Mesothelial cell of epicardium (in vitro differentiated cells): ENCODE data around the gene PRPF18. TPM values are rescaled to one million over a fixed set of nuclear protein-coding genes. Genes with fewer than 3 reads are reported as not detected.

Experiments
- DNase-seq, 2 experiments: peaks; one replicate each; pipeline ENCODE4 v3.0.0; 2021; ENCODE audit warnings: low spot score in 2 of 2; ENCODE audit not compliant: unreplicated experiment in 2 of 2
- H3K27ac Mint-ChIP-seq: 2 replicates; pipeline ENCODE4 v1.8.0; 2021; ENCODE audit warnings: mixed read lengths
- H3K27me3 Mint-ChIP-seq: 2 replicates; pipeline ENCODE4 v1.8.0; 2021; ENCODE audit warnings: low read depth, mixed read lengths
- H3K36me3 Mint-ChIP-seq: 2 replicates; pipeline ENCODE4 v1.8.0; 2021; ENCODE audit warnings: mixed read lengths
- H3K4me1 Mint-ChIP-seq: 2 replicates; pipeline ENCODE4 v1.8.0; 2021; ENCODE audit warnings: mixed read lengths
- H3K4me3 Mint-ChIP-seq: 2 replicates; pipeline ENCODE4 v1.8.0; 2021; ENCODE audit warnings: mild to moderate bottlenecking, moderate library complexity, mixed read lengths
- H3K9me3 Mint-ChIP-seq: 2 replicates; pipeline ENCODE4 v1.8.0; 2021; ENCODE audit warnings: mixed read lengths
- total RNA-seq: library from RNA; stranded (reverse); gene quantifications from 3 replicates; pipeline ENCODE4 v1.2.1, GENCODE V29; 2021
- TF ChIP-seq, protein P1 (sequence below): fragments of 200-600 bp; sonication (generic); IDR thresholded peaks from one replicate; pipeline ENCODE4 v1.5.0; 2021; ENCODE audit warnings: antibody characterized with exemption; ENCODE audit not compliant: unreplicated experiment

PRPF18 gene
- total RNA-seq, 1 donor from 2014 or later = 18.9 TPM

DNA sequence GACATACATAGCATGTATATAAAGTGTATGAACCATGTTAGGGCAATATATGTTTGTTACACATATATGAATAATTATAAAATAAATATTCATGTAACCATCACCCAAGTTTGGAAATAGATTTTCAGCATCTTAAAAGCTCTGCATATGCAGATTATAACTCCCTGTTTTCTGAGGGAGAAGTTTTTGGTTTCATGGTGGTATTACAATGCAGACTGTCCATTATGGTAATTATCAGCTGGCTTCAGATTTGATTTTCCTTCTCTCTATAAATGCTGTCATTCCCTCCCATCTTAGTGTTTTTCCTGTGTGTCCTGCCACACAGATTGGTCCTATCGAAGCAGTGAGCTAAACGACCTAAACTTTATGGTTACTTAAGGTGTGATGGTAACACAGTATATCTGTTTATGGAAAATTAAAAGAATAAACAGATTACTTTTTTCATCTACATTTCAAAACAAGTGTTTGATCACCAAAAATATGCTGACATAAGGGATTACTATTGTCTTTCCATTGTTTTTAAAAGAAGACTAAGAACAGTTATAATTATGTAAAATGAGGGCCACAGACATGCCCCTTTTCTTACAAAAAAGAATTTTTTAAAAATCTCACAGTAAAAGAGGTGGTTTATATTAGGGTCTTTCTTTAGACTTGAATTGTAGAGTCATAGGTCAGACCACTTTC, 17.7 kb downstream of the PRPF18 start:
- Mint-ChIP-seq H3K4me3 (no peak overlapping the region), H3K36me3 (peaks cover 14% of the 10 kb centered on the region), H3K4me1 (peaks cover 12% of the 10 kb centered on the region), H3K27me3 (no peaks in the 10 kb centered on the region), H3K27ac (no peak overlapping the region), H3K9me3 (no peaks in the 10 kb centered on the region)
- DNase-seq = no peak
- TF ChIP-seq, protein P1, sequence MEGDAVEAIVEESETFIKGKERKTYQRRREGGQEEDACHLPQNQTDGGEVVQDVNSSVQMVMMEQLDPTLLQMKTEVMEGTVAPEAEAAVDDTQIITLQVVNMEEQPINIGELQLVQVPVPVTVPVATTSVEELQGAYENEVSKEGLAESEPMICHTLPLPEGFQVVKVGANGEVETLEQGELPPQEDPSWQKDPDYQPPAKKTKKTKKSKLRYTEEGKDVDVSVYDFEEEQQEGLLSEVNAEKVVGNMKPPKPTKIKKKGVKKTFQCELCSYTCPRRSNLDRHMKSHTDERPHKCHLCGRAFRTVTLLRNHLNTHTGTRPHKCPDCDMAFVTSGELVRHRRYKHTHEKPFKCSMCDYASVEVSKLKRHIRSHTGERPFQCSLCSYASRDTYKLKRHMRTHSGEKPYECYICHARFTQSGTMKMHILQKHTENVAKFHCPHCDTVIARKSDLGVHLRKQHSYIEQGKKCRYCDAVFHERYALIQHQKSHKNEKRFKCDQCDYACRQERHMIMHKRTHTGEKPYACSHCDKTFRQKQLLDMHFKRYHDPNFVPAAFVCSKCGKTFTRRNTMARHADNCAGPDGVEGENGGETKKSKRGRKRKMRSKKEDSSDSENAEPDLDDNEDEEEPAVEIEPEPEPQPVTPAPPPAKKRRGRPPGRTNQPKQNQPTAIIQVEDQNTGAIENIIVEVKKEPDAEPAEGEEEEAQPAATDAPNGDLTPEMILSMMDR = no peak

- TF ChIP-seq, protein P1 = no peak
- no peaks in the 10 kb centered on the region for H3K27me3 Mint-ChIP-seq
- H3K36me3 Mint-ChIP-seq = peaks cover 19% of the 10 kb centered on the region
- H3K27ac Mint-ChIP-seq = peak overlapping the region; percentile 92
- H3K4me1 Mint-ChIP-seq = peaks cover 12% of the 10 kb centered on the region
- no peaks in the 10 kb centered on the region for H3K9me3 Mint-ChIP-seq
- DNase-seq = peak in 1 of 2 experiments; percentile 42
- H3K4me3 Mint-ChIP-seq = no peak overlapping the region
These were observed 21.6 kb downstream of the PRPF18 start for GRCh38 chr10:13608246-13608853.

GRCh38 chr10:13612654-13613373, 26.0 kb downstream of the PRPF18 start:
- TF ChIP-seq, protein P1 = no peak
- H3K4me1 Mint-ChIP-seq = peaks cover 50% of the 10 kb centered on the region
- no peak for DNase-seq
- no peaks in the 10 kb centered on the region for H3K27me3 Mint-ChIP-seq
- no peak overlapping the region for H3K4me3 Mint-ChIP-seq
- H3K9me3 Mint-ChIP-seq = no peaks in the 10 kb centered on the region
- peak overlapping the region; percentile 72 for H3K27ac Mint-ChIP-seq
- H3K36me3 Mint-ChIP-seq = peaks cover 23% of the 10 kb centered on the region

DNA sequence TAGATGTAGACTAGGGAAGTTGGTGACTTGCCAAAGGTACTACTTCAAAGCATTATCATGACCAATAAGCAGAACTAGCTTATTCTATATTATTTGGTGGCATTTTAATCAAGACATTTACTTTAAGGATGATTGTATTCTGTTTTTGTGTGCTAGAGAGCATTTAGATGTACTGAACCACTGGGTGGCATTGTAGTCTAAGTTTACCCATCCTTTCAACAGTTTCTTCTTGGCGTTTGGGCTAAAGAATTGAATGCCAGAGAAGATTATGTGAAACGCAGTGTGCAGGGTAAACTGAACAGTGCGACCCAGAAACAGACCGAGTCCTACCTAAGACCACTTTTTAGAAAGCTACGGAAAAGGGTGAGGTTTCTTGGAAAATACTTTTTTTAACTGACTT, 26.8 kb downstream of the PRPF18 start:
- no peaks in the 10 kb centered on the region for H3K27me3 Mint-ChIP-seq
- H3K36me3 Mint-ChIP-seq = peaks cover 27% of the 10 kb centered on the region
- no peaks in the 10 kb centered on the region for H3K9me3 Mint-ChIP-seq
- no peak overlapping the region for H3K4me3 Mint-ChIP-seq
- TF ChIP-seq, protein P1 = no peak
- no peak for DNase-seq
- peaks cover 47% of the 10 kb centered on the region for H3K4me1 Mint-ChIP-seq
- peak overlapping the region; percentile 43 for H3K27ac Mint-ChIP-seq

GRCh38 chr10:13614530-13615332, 28.0 kb downstream of the PRPF18 start:
- no peak overlapping the region for H3K4me3 Mint-ChIP-seq
- no peaks in the 10 kb centered on the region for H3K27me3 Mint-ChIP-seq
- DNase-seq = peak; percentile 33 to 56
- peaks cover 41% of the 10 kb centered on the region for H3K4me1 Mint-ChIP-seq
- H3K36me3 Mint-ChIP-seq = peaks cover 33% of the 10 kb centered on the region
- peak overlapping the region; percentile 98 for H3K27ac Mint-ChIP-seq
- no peaks in the 10 kb centered on the region for H3K9me3 Mint-ChIP-seq
- TF ChIP-seq, protein P1 = no peak
